A549 treated with GW870086 at 1 μM for 4 hours (cell line): Measurements from ENCODE around the gene TOMM34. TPM values are rescaled to one million over a fixed set of nuclear protein-coding genes. Genes with fewer than 3 reads are reported as not detected.

Experiments used
- total RNA-seq: library from RNA; stranded (reverse); fragments of 200-300 nt; extraction: Qiagen RNA extraction; gene quantifications from 5 replicates; pipeline ENCODE4 v1.2.3, GENCODE V29; 2022; ENCODE audit warnings: low read depth

TOMM34 gene
- 41.0 to 48.1 TPM (median 42.3 TPM) in 5 replicates for total RNA-seq

GRCh38 chr20:44960103-44960852 lies at the start of gene TOMM34:
Gene TOMM34, minus strand, starts transcription at chr20:44960397. Its CDS starts 64 bp downstream, at chr20:44960333.

GRCh38 chr20:44966030-44966961 lies 6.1 kb upstream of the TOMM34 start, which contains the start of gene STK4:
Gene STK4, plus strand, starts transcription at chr20:44966512. Its CDS starts 57 bp downstream, at chr20:44966569.

GRCh38 chr20:44909872-44910689 lies 50.1 kb downstream of the TOMM34 start, which contains the start of gene PABPC1L:
Gene PABPC1L, plus strand, starts transcription at chr20:44910060. Its CDS starts 84 bp downstream, at chr20:44910144.

Other genes with a start within 250 kb of the TOMM34 start
- 24.2 to 35.6 TPM (median 26.0 TPM) in 5 replicates for gene CCN5, start 245.0 kb downstream of the TOMM34 start, total RNA-seq
- gene KCNK15, start 214.5 kb downstream of the TOMM34 start, total RNA-seq, result 0.32 to 0.75 TPM (median 0.60 TPM) in 5 replicates
- gene RIMS4, start 149.9 kb downstream of the TOMM34 start, total RNA-seq, result 1.3 to 2.0 TPM (median 1.6 TPM) in 5 replicates
- gene YWHAB, start 74.7 kb downstream of the TOMM34 start, total RNA-seq, result 191 to 203 TPM (median 202 TPM) in 5 replicates
- 12.7 to 16.3 TPM (median 14.8 TPM) in 5 replicates for gene PABPC1L, start 50.3 kb downstream of the TOMM34 start, total RNA-seq
- gene STK4, start 6.1 kb upstream of the TOMM34 start, total RNA-seq, result 11.1 to 14.8 TPM (median 14.0 TPM) in 5 replicates
- not detected in 5 replicates for gene KCNS1, start 140.7 kb upstream of the TOMM34 start, total RNA-seq
- not detected in 5 replicates for gene WFDC5, start 154.8 kb upstream of the TOMM34 start, total RNA-seq
- not detected in 5 replicates for gene WFDC12, start 164.1 kb upstream of the TOMM34 start, total RNA-seq
- 2.1 to 4.7 TPM (median 2.7 TPM) in 5 replicates for gene PI3, start 214.5 kb upstream of the TOMM34 start, total RNA-seq
- not detected in 5 replicates for gene SEMG1, start 246.6 kb upstream of the TOMM34 start, total RNA-seq